GM19372 (cell line): ENCODE data around the gene GNA12.

Experiments
- ATAC-seq: cut with Tn5 transposase; IDR thresholded peaks from one replicate; pipeline ENCODE4 v1.9.1; 2021; ENCODE audit warnings: mild to moderate bottlenecking, low read depth, moderate library complexity; ENCODE audit not compliant: unreplicated experiment

Gene GNA12

GRCh38 chr7:2819161-2819953, 24.8 kb downstream of the GNA12 start:
- no peak for ATAC-seq

- no peak for ATAC-seq
These were observed 25.5 kb downstream of the GNA12 start for GRCh38 chr7:2818653-2819052.

GRCh38 chr7:2818121-2818520, 26.0 kb downstream of the GNA12 start:
- ATAC-seq: no peak

DNA sequence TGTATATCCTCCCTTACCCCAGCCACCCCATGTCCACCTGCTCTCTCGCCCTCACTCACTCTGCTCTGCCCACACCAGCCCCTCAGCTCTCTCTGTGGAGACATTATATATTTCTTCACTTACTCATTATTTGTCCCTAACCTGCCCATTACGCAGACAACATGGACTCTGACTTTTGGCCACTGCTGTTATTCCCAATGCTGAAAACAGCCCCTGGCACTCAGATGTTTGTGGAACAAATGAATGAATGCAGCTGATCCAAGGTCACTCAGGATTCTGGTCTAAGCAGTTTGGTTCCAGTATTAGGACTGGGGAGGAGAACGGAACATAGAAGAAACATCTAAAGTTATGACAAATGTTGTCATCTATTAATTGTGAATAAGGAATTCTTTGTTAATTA, 26.7 kb downstream of the GNA12 start:
- ATAC-seq: no peak

DNA sequence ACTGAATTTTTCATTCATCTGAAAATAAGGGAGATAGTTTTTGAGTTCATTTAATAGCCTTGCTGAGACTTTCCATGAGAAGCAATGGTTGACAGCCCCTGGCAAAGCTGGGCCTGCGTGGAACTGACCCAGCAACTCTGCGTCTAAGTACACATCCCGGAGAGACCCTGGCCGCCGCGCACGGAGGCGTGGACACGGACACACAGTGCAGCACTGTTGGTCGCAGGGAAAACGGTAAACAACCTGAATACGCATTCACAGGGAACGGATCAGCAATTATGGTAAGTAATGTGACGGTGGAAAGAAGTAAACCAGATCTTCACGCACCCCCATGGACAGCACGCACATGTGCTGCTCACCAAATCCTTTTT, 28.2 kb downstream of the GNA12 start:
- ATAC-seq: no peak

GRCh38 chr7:2814946-2815874, 28.9 kb downstream of the GNA12 start:
- ATAC-seq: no peak

GRCh38 chr7:2814186-2814945, 29.7 kb downstream of the GNA12 start:
- ATAC-seq: no peak

GRCh38 chr7:2813350-2814185, 30.5 kb downstream of the GNA12 start:
- no peak for ATAC-seq

GRCh38 chr7:2812831-2813230, 31.3 kb downstream of the GNA12 start:
- no peak for ATAC-seq

DNA sequence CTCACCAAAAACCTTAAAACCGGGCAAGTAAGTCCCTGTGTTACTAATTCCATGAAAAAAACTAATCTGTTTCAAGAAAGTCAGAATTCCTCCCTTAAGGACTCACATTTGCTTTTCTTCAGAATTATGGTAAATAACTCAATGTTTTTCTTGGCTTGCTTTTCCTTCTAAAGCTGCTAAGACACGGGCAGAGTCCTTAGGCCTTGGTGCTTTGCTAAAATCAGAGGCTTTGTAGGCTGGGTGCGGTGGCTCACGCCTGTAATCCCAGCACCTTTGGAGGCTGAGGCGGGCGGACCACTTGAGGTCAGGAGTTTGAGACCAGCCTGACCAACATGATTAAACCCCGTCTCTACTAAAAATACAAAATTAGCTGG, 32.0 kb downstream of the GNA12 start:
- no peak for ATAC-seq

GRCh38 chr7:2811476-2812113, 32.5 kb downstream of the GNA12 start:
- no peak for ATAC-seq

DNA sequence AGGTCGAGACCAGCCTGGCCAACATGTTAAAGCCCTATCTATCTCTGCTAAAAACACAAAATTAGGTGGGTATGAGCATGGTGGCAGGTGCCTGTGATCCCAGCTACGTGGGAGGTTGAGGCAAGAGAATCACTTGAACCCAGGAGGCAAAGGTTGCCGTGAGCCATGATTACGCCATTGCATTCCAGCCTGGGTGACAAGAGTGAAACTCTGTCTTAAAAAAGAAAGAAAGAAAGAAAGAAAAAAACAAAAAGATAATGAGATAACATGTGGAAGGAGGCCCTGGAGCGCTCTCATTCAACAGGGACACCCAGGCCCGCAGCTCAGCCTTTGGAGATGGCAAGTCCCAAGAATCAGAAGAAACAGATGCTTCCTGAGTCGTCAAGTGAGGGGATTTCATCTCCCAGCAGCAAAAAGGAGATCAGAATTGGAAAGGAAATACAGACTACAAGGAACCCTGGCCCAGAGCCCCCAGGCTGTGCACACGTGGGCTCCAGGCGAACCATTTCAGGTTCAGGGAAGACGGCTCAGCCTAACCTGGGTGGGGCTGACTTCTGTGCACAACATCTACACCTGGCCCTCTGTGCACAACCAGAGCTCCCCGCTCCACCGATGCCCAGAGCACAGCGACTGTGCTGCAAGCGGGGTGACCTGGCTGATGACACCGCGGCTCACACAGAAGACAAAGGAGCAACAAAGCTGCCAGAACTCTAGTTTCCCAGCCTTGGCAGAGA, 33.3 kb downstream of the GNA12 start:
- ATAC-seq: no peak

DNA sequence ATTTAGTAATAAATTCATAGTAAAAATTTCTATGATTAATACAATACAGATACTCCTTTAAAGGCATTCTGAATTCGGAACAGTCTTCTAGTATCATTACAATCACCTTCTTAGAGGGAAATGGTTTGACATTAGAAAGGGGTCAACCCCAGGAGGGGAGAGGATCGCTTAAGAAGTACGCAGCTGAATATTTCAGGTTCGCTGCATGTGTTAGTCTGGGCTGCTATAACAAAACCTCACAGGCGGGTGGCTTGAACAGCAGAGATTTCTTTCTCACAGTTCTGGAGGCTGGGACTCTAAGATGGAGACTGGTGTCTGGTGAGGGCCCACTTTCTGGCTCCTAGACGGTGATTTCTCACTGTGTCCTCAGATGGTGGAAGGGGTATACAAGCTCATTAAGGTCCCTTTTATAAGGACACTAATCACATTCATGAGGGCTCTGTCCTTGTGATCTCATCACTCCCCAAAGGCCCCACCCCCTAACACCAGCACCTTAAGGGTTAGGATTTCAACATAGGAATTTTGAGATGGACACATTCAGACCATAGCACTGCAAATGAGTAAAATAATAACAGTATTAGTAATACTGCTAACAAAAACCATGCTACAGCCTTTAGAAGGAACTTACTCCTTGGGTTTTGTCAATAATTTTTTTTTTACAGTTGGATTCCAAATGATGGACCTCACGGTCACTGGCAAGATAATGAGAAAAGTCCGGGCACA, 34.0 kb downstream of the GNA12 start:
- no peak for ATAC-seq

DNA sequence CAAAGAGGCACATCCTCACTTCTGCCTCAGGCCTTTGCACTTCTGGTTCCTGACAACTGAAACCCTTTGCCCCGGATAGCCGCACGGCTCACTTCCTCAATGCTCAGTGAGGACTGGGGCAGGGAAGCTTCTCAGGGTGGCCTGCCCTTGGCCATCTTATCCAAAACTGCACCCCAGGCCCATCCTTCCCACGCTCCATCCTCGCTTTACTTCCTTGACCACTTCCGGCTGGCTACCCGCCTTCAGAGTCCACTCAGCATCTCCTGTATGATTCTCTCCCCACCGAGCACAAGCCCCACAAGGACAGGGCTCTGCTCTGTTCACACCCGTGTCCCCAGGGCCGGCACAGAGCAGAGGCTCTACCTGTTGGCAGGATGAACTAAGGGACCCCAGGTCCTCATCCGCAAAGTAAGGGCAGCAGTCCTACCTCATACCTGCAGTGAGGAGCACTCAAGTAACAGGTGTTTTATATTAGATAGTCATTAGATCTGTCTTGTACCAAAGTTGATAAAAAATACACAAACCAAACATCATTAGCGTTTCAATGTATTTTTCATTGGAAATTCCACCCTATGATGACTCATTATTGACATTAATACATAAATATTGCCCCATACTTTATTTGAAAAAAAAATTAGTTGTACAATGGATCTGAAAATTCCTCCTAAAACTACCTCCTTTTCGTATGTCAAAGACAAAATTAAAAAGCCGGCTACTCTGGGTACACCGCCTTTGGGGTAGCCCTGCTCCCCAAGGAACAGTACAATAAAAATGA, 35.0 kb downstream of the GNA12 start:
- ATAC-seq: no peak

GRCh38 chr7:2807845-2808772, 36.0 kb downstream of the GNA12 start:
- no peak for ATAC-seq

- ATAC-seq: no peak
These were observed 36.7 kb downstream of the GNA12 start for GRCh38 chr7:2807460-2807844.

DNA sequence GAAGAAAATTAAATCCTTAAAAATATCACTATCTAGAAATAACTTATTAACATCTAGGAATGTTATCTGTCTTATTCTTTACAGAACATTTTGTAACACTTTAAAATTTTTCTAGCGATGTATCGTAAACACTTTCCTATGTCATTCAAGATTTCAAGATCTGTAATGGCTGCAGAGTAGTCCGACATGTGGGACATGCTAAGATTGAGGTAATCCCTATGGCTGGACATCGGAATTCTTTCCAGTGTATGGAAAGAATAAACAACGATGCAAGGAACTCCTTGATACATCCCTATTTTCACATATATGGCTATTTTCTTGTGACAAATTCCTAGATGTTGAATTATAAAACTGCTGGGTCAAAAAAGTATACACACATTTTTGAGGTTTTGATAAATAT, 37.5 kb downstream of the GNA12 start:
- no peak for ATAC-seq
